HG03196 (cell line): ENCODE measurements around the gene POP5.
"Not testable (repeated sequence)": the region's sequence is repeated elsewhere in the genome, so short reads cannot be mapped to it uniquely, and the experiment has no call there.

ENCODE experiments used
- ATAC-seq: cut with Tn5 transposase; IDR thresholded peaks from one replicate; pipeline ENCODE4 v1.9.1; 2021; ENCODE audit not compliant: unreplicated experiment

POP5 gene

DNA sequence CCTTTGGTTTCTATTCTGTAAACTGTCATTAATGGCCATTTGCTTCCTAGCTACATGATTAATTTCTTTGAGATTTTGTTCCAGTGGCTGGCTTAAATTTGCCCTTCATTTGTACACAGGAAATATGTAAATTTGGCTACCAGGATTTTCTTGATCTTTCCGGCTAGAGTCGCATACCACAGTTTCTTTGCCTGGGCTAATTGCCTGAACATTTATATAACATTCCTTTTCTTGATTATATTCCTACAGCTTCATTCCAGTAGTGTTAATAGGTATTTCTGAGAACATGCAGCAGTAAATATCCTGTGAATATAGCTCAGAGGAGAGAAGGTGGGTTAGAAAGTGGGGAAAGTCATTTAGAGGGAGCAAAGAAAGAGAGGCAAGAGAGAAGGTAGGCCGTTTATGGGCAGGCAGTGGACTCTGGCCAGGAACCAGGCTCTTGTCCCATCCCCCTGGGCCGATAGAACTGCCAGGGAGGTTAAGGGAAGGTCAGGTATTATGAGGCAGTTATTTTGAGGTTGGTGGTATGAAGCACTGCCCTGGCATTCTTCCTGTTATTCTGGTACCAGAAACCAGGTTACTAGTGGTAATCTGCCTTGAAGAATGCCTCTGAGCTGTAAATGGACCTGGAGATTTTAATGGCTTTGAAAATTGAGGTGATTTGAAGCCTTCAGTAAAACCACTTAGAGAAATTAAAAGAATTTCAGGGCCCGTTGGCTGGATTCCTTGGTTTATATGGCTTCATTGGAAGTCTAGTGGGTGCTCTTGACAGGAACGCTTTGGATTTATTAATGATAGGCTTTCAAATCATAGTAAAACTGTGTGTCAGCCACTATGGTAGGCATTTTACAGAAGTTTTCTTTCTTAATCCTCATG is 42.7 kb downstream of the POP5 start:
- no peak for ATAC-seq

DNA sequence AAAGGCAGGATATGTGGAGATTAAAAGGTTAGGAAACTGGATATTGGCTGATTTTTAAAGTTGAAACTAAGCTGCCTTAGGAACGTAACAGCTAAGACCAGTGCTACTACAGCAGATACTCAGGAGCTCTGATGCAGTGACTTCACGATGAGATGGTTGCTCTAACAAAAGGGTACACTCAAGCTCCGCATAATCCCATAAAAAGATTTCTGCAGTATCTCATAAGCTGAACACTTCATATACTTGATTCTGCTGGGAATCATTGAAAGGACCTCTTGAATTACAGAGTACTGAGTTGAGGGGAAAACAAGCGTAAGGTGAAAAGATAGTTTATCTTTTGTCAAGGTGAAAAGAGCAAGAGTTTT is 43.4 kb downstream of the POP5 start:
- no peak for ATAC-seq

DNA sequence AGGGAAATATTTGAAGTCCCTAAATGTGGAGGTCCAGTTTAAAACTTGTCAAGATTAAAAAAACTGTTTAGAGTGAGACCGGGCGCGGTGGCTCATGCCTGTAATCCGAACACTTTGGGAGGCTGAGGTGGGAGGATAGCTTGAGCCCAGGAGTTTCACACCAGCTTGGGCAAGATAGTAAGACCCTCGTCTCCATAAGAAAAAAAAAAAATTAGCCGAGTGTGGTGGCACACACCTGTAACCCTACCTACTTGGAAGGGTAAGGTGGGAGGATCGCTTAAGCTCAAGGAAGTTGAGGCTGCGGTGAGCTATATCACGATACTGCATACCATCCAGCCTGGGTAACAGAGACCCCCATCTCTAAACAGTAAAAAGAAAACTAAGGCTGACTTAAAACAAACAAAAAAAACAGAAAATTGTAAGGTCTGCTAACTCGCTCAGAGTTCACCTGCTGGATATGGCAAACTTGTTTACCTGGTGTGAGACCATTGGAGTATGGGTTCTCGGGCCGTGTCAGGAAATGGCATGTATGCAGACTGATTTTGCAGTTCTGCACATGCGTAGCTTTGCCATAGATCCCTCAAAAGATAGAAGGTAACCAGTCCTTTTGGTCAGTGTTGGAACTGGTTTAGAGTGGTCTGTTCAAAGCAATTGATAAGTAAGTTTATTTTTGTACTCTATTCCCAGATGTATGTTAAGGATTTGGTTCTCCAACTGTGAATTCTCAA is 45.0 kb downstream of the POP5 start:
- no peak for ATAC-seq

DNA sequence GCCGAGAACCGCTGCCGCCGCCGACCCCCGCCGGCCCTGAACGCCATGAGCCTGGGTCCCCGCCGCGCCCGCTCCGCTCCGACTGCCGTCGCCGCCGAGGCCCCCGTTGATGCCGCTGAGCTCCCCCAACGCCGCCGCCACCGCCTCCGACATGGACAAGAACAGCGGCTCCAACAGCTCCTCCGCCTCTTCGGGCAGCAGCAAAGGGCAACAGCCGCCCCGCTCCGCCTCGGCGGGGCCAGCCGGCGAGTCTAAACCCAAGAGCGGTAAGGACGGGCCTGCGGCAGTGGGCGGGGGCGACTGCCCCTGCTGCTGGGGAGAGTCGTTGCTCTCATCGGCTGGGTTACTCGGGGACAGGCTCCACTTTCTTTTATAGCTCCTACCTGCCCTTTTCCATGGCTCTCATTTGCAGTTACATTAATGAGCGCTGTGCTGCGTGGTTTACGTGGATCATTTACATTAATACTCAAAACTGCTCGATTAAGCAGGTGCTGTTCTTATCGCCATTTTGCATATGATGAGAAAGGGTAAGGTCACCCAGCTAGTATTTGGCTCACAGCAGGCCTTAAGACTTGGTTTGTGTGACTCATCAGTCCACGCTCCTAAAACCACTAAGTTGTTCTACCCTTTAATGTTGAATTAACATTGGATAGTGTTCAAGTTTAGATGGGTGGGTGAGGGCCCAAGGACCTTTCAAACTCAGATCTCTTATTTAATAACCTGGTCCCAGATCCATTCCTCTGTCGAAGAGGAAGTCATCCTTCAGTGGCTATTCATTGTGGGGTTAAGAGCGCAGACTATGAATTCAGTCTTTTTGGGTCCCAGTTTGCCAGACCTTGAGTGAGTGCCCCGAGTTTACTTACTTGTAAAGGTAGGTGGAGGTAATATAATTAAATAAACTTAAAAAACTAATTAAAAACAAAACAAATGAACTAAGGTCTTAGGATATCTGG is 46.2 kb downstream of the POP5 start:
- peak; percentile 28 for ATAC-seq

DNA sequence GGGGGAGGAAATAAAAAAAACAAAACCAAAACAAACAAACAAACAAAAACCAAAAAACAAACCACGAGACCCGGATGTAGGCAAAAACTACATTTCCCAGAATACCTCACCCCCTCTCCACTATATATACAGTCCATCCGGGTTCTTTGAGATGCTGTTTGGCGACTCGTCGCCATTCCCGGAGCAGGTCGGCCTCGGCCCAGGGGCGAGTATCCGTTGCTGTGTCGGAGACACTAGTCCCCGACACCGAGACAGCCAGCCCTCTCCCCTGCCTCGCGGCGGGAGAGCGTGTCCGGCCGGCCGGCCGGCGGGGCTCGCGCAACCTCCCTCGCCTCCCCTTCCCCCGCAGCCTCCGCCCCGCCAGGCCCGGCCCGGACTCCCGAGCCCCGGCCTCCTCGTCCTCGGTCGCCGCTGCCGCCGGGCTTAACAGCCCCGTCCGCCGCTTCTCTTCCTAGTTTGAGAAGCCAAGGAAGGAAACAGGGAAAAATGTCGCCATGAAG is 46.9 kb downstream of the POP5 start, which contains the start of gene RNF10:
Gene RNF10 (plus strand): TSS at position 154 of the 500 bp plus-strand sequence. CDS start 456 bp downstream, outside the sequence.
- peak; percentile 66 for ATAC-seq

DNA sequence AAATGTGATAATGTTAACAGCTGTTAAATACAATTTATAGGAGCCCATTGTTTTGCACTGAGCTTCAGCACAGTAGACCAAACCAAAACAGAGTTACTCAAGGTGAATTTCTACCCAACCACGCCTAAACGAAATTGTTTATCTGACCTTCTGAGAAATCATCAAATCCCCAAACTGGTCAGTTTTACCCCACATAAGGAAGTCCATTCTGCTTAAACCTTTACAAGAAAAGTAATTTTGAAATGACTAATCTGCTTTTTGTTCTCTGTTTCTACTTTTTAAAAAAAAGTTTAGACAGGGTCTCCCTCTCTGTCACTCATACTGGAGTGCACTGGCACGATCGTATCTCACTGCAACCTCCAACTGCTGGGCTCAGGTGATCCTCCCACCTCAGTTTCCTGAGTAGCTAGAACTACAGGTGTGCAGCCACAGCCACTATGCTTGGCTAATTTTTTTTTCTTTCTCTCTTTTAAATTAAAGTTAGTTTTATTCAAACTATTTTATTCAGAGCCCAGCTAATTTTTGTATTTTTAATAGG is 48.4 kb downstream of the POP5 start:
- no peak for ATAC-seq

DNA sequence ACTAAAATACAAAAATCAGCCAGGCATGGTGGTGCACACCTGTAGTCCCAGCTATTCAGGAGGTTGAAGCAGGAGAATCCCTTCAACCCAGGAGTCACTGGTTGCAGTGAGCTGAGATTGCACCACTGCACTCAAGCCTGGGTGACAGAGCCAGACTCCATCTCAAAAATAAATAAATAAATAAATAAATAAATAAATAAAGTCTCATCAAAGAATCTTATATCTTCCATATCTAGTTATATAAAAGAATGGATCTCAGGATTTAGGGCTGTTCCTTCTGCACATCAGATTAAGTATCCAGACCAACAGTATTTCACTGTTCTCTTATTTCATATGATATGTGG is 50.8 kb downstream of the POP5 start:
- not testable (repeated sequence) for ATAC-seq

DNA sequence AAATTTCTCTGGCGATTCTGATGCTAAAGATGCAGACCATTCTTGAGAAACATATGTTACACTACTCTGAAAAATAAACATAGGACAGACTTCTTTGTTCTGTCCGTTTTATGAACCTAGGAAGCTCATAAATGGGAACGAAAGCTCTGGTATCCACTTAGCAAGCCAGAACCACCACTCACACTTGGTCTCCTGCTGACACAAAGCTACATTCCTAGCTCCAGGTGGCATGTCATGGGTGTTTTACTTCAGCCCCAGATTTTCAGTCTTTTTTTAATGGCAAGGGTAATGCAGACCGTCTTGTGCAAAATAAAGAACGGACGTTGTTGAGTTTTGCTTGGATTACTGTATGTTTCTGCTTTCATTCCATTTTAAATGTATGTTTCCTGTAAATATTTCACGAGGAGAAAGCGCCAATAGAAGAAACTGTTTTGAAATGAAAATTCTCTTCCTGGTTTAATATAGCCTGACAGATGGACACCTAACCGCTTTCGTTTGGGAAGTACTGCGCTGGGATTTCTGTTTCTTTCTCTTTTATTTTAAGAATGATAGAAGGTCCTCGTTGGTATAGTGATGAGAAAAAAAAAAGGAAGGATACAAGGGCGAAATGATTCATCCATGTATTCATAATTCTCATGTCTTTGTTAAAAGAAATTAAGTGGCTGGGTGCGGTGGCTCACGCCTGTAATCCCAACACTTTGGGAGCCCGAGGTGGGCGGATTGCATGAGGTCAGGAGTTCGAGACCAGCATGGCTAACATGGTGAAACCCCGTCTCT is 51.4 kb downstream of the POP5 start:
- ATAC-seq, result no peak

DNA sequence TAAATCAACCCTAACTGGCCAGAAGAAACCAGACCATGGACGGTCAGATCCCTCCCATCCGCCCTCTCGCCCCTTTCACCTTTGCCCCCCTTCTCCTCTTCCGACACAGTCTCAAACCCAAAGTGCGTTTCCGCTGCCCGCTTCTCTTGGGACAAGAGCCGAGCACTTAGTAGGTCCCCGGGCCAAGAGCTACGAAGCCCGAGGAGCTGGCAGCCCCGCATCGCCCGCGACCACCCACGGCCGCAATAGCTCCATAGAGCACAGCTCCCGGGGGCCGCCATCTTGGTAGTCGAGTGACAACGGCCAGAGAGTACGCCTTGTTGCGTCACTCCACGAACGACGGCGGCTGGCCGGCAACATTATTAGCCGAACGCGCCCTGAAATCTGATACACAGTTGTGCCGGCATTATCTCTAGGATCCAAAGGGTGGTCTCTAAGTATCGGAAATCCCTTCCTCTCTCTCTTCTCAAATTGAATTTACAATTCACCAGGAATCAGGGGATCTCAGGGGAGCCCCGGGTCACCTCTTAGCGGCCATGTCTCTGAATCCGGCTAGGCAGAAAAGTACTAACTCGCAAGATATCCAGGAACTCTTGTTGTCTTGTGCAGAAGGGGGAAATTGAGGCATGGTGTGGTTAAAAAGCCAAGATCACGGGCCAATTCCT is 52.2 kb downstream of the POP5 start, which contains the start of gene COQ5:
Gene COQ5 (minus strand): TSS at position 298 of the 665 bp plus-strand sequence. CDS start 17 bp downstream, at position 281.
- peak; percentile 77 for ATAC-seq
